Measurements from ENCODE around the gene TECPR1. TPM values are rescaled to one million over a fixed set of nuclear protein-coding genes. Genes with fewer than 3 reads are reported as not detected.

TECPR1 gene
- polyA plus RNA-seq, 1 experiment = 3.5 TPM

DNA sequence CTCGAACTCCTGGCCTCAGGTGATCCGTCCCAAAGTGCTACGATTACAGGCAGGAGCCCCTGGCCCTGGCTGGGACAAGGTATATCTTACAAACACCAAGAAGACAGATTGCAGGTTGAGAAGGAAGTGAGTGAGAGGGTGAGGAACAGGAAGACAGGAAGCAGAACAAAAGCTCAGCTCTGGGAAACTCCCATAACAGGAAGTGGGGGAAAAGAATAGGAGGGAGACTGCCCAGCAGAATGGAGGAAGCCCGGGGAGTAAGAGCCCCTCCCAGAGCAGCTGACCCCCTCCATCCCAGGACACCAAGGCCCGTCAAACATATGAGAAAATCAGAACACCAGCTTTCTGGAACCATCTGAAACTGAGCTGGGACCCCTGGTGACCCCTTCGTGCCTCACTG, 2.9 kb downstream of the TECPR1 start:
- TF ChIP-seq, protein P1, sequence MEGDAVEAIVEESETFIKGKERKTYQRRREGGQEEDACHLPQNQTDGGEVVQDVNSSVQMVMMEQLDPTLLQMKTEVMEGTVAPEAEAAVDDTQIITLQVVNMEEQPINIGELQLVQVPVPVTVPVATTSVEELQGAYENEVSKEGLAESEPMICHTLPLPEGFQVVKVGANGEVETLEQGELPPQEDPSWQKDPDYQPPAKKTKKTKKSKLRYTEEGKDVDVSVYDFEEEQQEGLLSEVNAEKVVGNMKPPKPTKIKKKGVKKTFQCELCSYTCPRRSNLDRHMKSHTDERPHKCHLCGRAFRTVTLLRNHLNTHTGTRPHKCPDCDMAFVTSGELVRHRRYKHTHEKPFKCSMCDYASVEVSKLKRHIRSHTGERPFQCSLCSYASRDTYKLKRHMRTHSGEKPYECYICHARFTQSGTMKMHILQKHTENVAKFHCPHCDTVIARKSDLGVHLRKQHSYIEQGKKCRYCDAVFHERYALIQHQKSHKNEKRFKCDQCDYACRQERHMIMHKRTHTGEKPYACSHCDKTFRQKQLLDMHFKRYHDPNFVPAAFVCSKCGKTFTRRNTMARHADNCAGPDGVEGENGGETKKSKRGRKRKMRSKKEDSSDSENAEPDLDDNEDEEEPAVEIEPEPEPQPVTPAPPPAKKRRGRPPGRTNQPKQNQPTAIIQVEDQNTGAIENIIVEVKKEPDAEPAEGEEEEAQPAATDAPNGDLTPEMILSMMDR (IDR thresholded peaks at IDR 0.05; ENCODE audit: low read depth, low read length) = no peak
- CTCF ChIA-PET = interaction anchor here (1.3 kb wide), 1 partner anchor 9 kb away, joined by 3 read pairs; no protein-coding TSS in a partner anchor
- Histone ChIP-seq H3K4me3 (ENCODE audit: low read depth, low read length) (no peak overlapping the region), H3K27ac (ENCODE audit: low read depth, low read length) (no peak overlapping the region), H3K9me3 (ENCODE audit: control insufficient read depth, insufficient read depth, low read length) (no peaks in the 10 kb centered on the region; the same call in 1 of the 2 replicates), H3K27me3 (ENCODE audit: control insufficient read depth, insufficient read depth, low read length) (no peaks in the 10 kb centered on the region)
- POLR2A ChIA-PET = no interaction called here
- no peak for DNase-seq (ENCODE audit: low read depth, low spot score)

DNA sequence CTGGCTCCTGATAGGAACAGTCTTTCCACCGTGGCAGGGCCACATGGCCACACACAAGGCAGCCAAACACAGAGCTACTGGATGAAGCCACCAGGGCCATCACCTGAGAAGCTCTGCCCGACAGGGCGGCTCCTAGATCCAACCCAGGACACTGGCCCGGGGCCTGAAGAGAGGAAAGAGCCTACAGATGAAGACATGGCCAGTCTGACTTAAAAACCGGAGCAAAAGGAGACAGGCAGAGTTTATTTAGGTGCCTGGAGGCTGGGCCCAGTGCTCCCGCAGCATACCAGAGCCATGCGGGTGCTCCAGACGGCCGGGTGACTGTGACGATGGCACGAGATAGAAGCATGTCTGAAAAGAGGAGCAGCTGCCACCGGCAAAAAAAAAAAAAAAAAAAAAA, 3.9 kb downstream of the TECPR1 start:
- no peak overlapping the region for H3K27ac ChIP-seq (ENCODE audit: low read depth, low read length)
- CTCF ChIA-PET = interaction anchor here (0.9 kb wide), 1 partner anchor 46 kb away, joined by 3 read pairs; no protein-coding TSS in a partner anchor
- POLR2A ChIA-PET = no interaction called here
- H3K27me3 ChIP-seq (ENCODE audit: control insufficient read depth, insufficient read depth, low read length) = no peaks in the 10 kb centered on the region
- no peak overlapping the region for H3K4me3 ChIP-seq (ENCODE audit: low read depth, low read length)
- DNase-seq (ENCODE audit: low read depth, low spot score) = no peak
- TF ChIP-seq, protein P1 (IDR thresholded peaks at IDR 0.05; ENCODE audit: low read depth, low read length) = no peak
- H3K9me3 ChIP-seq (ENCODE audit: control insufficient read depth, insufficient read depth, low read length) = no peaks in the 10 kb centered on the region; the same call in 1 of the 2 replicates

DNA sequence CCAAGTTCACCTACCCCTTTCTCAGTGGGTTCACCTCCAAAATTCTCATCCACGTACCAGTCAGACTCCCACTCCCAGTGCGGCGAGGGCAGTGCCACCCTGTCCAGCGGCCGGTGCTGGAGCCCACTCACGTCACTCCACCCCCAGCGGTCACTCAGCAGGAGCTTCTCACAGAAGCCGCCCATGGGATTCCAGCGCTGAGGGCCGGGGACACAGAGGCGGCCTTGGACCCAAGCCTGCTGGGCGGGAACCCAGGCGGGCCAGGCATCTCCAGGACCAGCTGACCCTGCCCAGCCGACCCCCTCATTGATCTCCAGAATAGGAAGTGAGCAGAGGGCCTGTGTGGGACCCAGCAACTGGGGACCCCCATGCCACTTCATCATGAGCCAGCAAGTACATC, 7.2 kb downstream of the TECPR1 start:
- TF ChIP-seq, protein P1 (IDR thresholded peaks at IDR 0.05; ENCODE audit: low read depth, low read length) = no peak
- CTCF ChIA-PET = no interaction called here
- POLR2A ChIA-PET = no interaction called here
- Histone ChIP-seq H3K27ac (ENCODE audit: low read depth, low read length) (no peak overlapping the region), H3K4me3 (ENCODE audit: low read depth, low read length) (no peak overlapping the region), H3K27me3 (ENCODE audit: control insufficient read depth, insufficient read depth, low read length) (no peaks in the 10 kb centered on the region), H3K9me3 (ENCODE audit: control insufficient read depth, insufficient read depth, low read length) (no peaks in the 10 kb centered on the region)
- DNase-seq (ENCODE audit: low read depth, low spot score) = no peak

DNA sequence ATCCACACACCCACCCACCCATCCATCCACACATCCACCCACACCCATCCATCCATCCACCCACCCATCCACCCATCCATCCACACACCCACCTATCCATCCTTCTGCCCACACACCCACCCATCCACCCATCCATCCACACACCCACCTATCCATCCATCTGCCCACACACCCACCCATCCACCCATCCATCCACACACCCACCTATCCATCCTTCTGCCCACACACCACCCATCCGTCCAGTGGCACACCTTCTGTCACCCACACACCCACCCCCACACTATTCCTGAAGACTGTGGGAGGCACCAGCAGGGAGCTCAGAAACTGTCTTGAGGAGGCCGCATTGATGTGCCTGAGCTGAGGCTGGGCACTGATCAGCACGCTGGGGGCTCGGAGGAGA, 9.1 kb downstream of the TECPR1 start:
- no peak for DNase-seq (ENCODE audit: low read depth, low spot score)
- ChIA-PET CTCF (no interaction called here), POLR2A (no interaction called here)
- Histone ChIP-seq H3K4me3 (ENCODE audit: low read depth, low read length) (no peak overlapping the region), H3K27ac (ENCODE audit: low read depth, low read length) (no peak overlapping the region), H3K9me3 (ENCODE audit: control insufficient read depth, insufficient read depth, low read length) (no peaks in the 10 kb centered on the region), H3K27me3 (ENCODE audit: control insufficient read depth, insufficient read depth, low read length) (no peaks in the 10 kb centered on the region)
- TF ChIP-seq, protein P1 (IDR thresholded peaks at IDR 0.05; ENCODE audit: low read depth, low read length) = no peak

DNA sequence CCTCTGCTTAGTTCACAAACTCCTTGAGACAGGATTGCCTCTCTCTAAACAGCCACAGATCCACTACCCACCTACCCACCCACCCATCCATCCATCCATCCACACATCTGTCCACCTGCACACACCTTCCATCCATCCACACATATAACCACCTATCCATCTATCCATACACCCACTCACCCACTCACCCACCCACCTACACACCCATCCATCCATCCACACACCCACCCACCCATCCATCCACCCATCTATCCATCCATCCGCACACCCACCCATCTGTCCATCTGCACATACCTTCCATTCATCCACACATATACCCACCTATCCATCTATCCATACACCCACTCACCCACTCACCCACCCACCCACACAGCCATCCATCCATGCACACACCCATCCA, 9.7 kb downstream of the TECPR1 start:
- TF ChIP-seq, protein P1 (IDR thresholded peaks at IDR 0.05; ENCODE audit: low read depth, low read length) = no peak
- ChIA-PET POLR2A (no interaction called here), CTCF (interaction anchor here (1.1 kb wide), 1 partner anchor 74 kb away, joined by 4 read pairs; no protein-coding TSS in a partner anchor)
- Histone ChIP-seq H3K27me3 (ENCODE audit: control insufficient read depth, insufficient read depth, low read length) (no peaks in the 10 kb centered on the region), H3K27ac (ENCODE audit: low read depth, low read length) (no peak overlapping the region), H3K4me3 (ENCODE audit: low read depth, low read length) (no peak overlapping the region), H3K9me3 (ENCODE audit: control insufficient read depth, insufficient read depth, low read length) (no peaks in the 10 kb centered on the region)
- DNase-seq (ENCODE audit: low read depth, low spot score) = no peak

Data from AG04450 (cell line).